ENCODE results near the gene WDR86.

DNA sequence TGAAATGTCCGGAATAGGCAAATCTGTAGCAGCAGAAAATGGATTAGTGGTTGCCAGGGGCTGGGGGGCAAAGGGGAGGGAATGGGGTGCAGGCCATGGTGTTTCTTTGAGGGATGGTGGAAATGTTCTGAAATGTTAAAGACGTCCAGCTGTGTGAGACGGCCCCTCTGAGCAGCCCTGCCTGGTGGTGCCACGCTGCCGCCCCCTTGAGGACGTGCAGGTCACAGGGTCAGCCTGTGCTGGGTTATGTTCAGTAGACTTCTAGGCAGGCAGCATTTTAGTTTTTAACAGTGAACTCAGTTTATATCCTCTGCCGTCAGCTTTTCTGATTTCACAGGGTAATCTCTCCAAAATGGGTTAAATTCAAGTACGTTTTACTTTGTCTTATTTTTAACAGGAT lies 58.8 kb downstream of the WDR86 start:
- TF ChIP-seq, protein P1, sequence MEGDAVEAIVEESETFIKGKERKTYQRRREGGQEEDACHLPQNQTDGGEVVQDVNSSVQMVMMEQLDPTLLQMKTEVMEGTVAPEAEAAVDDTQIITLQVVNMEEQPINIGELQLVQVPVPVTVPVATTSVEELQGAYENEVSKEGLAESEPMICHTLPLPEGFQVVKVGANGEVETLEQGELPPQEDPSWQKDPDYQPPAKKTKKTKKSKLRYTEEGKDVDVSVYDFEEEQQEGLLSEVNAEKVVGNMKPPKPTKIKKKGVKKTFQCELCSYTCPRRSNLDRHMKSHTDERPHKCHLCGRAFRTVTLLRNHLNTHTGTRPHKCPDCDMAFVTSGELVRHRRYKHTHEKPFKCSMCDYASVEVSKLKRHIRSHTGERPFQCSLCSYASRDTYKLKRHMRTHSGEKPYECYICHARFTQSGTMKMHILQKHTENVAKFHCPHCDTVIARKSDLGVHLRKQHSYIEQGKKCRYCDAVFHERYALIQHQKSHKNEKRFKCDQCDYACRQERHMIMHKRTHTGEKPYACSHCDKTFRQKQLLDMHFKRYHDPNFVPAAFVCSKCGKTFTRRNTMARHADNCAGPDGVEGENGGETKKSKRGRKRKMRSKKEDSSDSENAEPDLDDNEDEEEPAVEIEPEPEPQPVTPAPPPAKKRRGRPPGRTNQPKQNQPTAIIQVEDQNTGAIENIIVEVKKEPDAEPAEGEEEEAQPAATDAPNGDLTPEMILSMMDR (IDR thresholded peaks at IDR 0.05; ENCODE audit: poor library complexity, severe bottlenecking) = no peak
- no peak for TF ChIP-seq EZH2 (IDR thresholded peaks at IDR 0.05; ENCODE audit: borderline replicate concordance, insufficient read depth, low read length, poor library complexity, severe bottlenecking)
- TF ChIP-seq SMC3 (conservative IDR thresholded peaks at IDR 0.05; ENCODE audit: poor library complexity) = no peak
- no peak for TF ChIP-seq EP300 (conservative IDR thresholded peaks at IDR 0.05; ENCODE audit: poor library complexity, severe bottlenecking)

Measured in neural cell (in vitro differentiated cells).